MM.1S (cell line): Measurements from ENCODE around the gene TMEM204.

ENCODE experiments used
- DNase-seq: peaks from one replicate; pipeline ENCODE4 v3.0.0-alpha.2; 2015
- H2AFZ ChIP-seq: fragments of 300-600 bp; sonication (generic); 2 replicates; pipeline ENCODE4 v1.6.0; 2016; ENCODE audit warnings: antibody characterized with exemption, low read length
- H3F3A ChIP-seq: fragments of 300-600 bp; sonication (generic); 2 replicates; pipeline ENCODE4 v1.6.1; 2016; ENCODE audit warnings: mild to moderate bottlenecking, antibody characterized with exemption, low read length, moderate library complexity, mixed read lengths; ENCODE audit not compliant: insufficient read depth
- H3K27ac ChIP-seq: fragments of 300-600 bp; sonication (generic); 2 replicates; pipeline ENCODE4 v1.5.1; 2016; ENCODE audit warnings: mild to moderate bottlenecking, low read length
- H3K27me3 ChIP-seq: fragments of 300-600 bp; sonication (generic); replicated peaks from 2 replicates; pipeline ENCODE4 v1.6.0; 2016; ENCODE audit warnings: low read length; ENCODE audit not compliant: insufficient read depth
- H3K36me3 ChIP-seq: fragments of 300-600 bp; sonication (generic); replicated peaks from 2 replicates; pipeline ENCODE4 v1.6.1; 2016; ENCODE audit warnings: mild to moderate bottlenecking, low read length, mixed read lengths; ENCODE audit not compliant: insufficient read depth
- H3K4me1 ChIP-seq: fragments of 300-600 bp; sonication (generic); 2 replicates; pipeline ENCODE4 v1.6.1; 2016; ENCODE audit warnings: low read length, mixed read lengths
- H3K4me2 ChIP-seq: fragments of 300-600 bp; sonication (generic); 2 replicates; pipeline ENCODE4 v1.6.0; 2016; ENCODE audit warnings: low read depth, low read length
- H3K4me3 ChIP-seq: fragments of 300-600 bp; sonication (generic); 2 replicates; pipeline ENCODE4 v1.5.1; 2016; ENCODE audit warnings: low read length, mixed read lengths
- H3K79me2 ChIP-seq: fragments of 300-600 bp; sonication (generic); 2 replicates; pipeline ENCODE4 v1.6.1; 2016; ENCODE audit warnings: mixed run types, low read length, mixed read lengths
- H3K9ac ChIP-seq: fragments of 300-600 bp; sonication (generic); 2 replicates; pipeline ENCODE4 v1.6.1; 2016; ENCODE audit warnings: low read length, mixed read lengths
- H3K9me2 ChIP-seq: fragments of 300-600 bp; sonication (generic); replicated peaks from 2 replicates; pipeline ENCODE4 v1.6.1; 2016; ENCODE audit warnings: mild to moderate bottlenecking, low read length, mixed read lengths; ENCODE audit not compliant: insufficient read depth
- H3K9me3 ChIP-seq: fragments of 300-600 bp; sonication (generic); replicated peaks from 2 replicates; pipeline ENCODE4 v1.6.1; 2016; ENCODE audit warnings: mild to moderate bottlenecking, low read length, mixed read lengths; ENCODE audit not compliant: insufficient read depth
- H4K20me1 ChIP-seq: fragments of 300-600 bp; sonication (generic); 2 replicates; pipeline ENCODE4 v1.6.1; 2016; ENCODE audit warnings: mild to moderate bottlenecking, low read length, moderate library complexity, mixed read lengths; ENCODE audit not compliant: insufficient read depth
- EZH2 ChIP-seq: fragments of 300-600 bp; sonication (generic); optimal IDR thresholded peaks from 2 replicates; pipeline ENCODE3; 2017; ENCODE audit warnings: low read depth, mild to moderate bottlenecking, antibody characterized with exemption, low read length, mixed read lengths
- EZH2phosphoT487 ChIP-seq: fragments of 300-600 bp; sonication (generic); IDR thresholded peaks from 2 replicates; pipeline ENCODE4 v1.6.1; 2018; ENCODE audit warnings: antibody characterized with exemption, low read length
- TF ChIP-seq, protein P1 (sequence below): fragments of 300-600 bp; sonication (generic); IDR thresholded peaks from 2 replicates; pipeline ENCODE4 v1.5.1; 2016; ENCODE audit warnings: antibody characterized with exemption, low read length, mixed read lengths

Gene TMEM204

DNA sequence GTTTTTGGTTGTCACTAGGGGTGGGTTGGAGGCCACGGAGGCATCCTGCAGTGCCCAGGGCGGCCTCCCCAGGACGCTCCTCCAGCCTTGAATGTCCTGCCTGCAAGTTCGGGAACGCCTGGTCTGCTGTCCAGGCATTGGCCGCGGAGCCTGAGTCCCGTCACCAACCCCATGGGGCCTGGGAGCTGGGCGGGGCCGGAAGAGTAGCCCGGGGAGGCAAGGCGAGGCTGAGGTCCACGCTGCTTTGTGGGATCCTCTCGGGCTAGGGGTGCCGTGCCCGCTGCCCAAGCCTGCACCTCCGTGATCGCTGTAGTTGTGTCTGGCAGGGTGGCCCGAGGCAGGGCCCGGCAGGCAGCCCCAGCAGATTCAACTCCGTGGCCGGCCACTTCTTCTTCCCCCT is 27.6 kb upstream of the TMEM204 start:
- TF ChIP-seq, protein P1, sequence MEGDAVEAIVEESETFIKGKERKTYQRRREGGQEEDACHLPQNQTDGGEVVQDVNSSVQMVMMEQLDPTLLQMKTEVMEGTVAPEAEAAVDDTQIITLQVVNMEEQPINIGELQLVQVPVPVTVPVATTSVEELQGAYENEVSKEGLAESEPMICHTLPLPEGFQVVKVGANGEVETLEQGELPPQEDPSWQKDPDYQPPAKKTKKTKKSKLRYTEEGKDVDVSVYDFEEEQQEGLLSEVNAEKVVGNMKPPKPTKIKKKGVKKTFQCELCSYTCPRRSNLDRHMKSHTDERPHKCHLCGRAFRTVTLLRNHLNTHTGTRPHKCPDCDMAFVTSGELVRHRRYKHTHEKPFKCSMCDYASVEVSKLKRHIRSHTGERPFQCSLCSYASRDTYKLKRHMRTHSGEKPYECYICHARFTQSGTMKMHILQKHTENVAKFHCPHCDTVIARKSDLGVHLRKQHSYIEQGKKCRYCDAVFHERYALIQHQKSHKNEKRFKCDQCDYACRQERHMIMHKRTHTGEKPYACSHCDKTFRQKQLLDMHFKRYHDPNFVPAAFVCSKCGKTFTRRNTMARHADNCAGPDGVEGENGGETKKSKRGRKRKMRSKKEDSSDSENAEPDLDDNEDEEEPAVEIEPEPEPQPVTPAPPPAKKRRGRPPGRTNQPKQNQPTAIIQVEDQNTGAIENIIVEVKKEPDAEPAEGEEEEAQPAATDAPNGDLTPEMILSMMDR = no peak
- TF ChIP-seq EZH2phosphoT487 = no peak
- TF ChIP-seq EZH2 = no peak
- no peaks in the 10 kb centered on the region for H3K9me2 ChIP-seq
- H3K36me3 ChIP-seq = peaks cover 2% of the 10 kb centered on the region
- H3F3A ChIP-seq = no peaks in the 10 kb centered on the region
- H4K20me1 ChIP-seq = no peaks in the 10 kb centered on the region
- no peak overlapping the region for H2AFZ ChIP-seq
- no peak overlapping the region for H3K27ac ChIP-seq
- H3K4me2 ChIP-seq = no peak overlapping the region
- H3K4me3 ChIP-seq = no peak overlapping the region
- H3K79me2 ChIP-seq = no peaks in the 10 kb centered on the region
- H3K9ac ChIP-seq = no peak overlapping the region
- H3K4me1 ChIP-seq = no peaks in the 10 kb centered on the region
- H3K9me3 ChIP-seq = no peaks in the 10 kb centered on the region
- no peaks in the 10 kb centered on the region for H3K27me3 ChIP-seq
- no peak for DNase-seq

DNA sequence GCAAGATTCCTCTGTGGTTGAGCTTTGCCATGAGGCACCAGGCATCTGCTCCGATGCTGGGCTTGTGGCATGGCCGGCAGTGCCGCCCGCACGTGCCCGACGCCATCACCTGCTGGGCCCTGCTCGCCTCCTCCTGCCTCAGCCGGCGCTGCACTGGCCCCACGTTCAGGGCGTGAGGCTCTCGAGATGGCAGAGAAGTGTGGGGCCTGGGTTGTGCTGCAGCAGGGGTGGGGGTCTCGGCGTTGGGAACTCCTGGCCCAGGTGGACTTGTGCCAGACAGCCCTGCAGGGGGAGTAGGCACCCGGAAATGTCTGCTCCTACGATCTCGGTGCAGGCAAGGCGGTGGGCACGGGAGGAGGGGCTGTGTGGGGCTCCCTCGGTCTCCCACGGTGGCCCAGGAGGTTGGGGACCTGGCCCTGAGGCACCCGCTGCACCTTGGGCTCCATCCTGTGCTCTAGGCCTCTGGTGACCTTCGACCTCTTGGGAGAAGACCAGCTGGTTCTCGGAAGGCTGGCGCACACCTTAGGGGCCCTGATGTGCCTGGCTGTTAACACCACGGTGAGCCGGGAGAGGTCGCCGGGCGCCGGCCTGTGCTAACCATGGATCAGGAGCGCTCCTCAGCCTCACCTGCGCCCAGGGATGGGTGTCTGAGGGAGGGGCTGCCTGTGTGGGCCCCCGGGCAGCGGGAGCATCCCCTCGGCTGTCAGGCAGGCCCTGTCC is 26.8 kb upstream of the TMEM204 start:
- no peaks in the 10 kb centered on the region for H3K9me2 ChIP-seq
- no peaks in the 10 kb centered on the region for H3K9me3 ChIP-seq
- no peak for TF ChIP-seq EZH2phosphoT487
- TF ChIP-seq, protein P1 = no peak
- no peak for TF ChIP-seq EZH2
- no peaks in the 10 kb centered on the region for H3K4me1 ChIP-seq
- DNase-seq = no peak
- H3K36me3 ChIP-seq = peaks cover 2% of the 10 kb centered on the region
- no peaks in the 10 kb centered on the region for H4K20me1 ChIP-seq
- H3K79me2 ChIP-seq = no peaks in the 10 kb centered on the region
- H2AFZ ChIP-seq = no peak overlapping the region
- no peak overlapping the region for H3K4me3 ChIP-seq
- no peak overlapping the region for H3K4me2 ChIP-seq
- H3F3A ChIP-seq = no peaks in the 10 kb centered on the region
- no peaks in the 10 kb centered on the region for H3K27me3 ChIP-seq
- H3K27ac ChIP-seq = no peak overlapping the region
- no peak overlapping the region for H3K9ac ChIP-seq

DNA sequence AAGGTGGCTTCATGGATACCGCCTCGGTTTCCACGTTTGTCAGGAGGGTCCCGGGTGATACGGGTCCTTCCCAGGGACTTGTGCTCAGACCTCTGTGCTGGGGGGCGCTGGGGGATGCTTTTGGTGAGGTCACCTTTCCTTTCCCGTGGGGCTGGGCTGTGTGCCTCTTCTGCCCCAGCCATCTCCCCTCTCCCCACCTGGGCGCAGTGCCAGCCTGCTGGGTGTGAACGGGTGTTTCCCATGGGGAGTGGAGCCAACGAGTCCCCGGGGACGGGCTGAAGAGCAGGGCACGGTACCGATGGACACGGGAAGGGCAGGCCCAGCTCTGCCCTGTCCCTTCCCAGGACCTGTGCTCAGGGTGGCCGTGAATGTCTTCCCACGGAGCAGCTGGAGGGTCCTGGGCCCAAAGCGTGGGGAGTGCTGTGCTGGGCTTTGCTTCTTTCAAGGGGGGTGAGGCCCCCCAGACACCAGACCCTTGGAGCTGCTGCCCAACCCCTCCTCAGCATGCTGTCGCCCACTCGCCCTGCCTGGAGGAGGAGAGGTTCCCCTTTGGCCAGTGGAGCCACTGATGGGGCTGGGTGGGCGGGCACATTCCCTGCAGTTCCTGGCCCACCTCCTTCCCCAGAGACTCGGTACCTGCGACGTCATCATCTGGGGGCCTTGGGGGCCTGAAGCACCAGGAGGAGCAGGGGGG is 24.8 kb upstream of the TMEM204 start:
- no peak overlapping the region for H3K9ac ChIP-seq

More for the DNA sequence above, 24.8 kb upstream of the TMEM204 start:
- no peaks in the 10 kb centered on the region for H3K79me2 ChIP-seq
- H3F3A ChIP-seq = no peaks in the 10 kb centered on the region
- H3K4me3 ChIP-seq = no peak overlapping the region
- no peaks in the 10 kb centered on the region for H3K4me1 ChIP-seq
- H3K27me3 ChIP-seq = no peaks in the 10 kb centered on the region
- H3K27ac ChIP-seq = no peak overlapping the region
- no peaks in the 10 kb centered on the region for H4K20me1 ChIP-seq
- no peaks in the 10 kb centered on the region for H3K9me2 ChIP-seq
- TF ChIP-seq EZH2 (no peak), EZH2phosphoT487 (no peak)
- TF ChIP-seq, protein P1 = no peak
- no peak for DNase-seq
- no peaks in the 10 kb centered on the region for H3K9me3 ChIP-seq
- no peak overlapping the region for H3K4me2 ChIP-seq
- no peaks in the 10 kb centered on the region for H3K36me3 ChIP-seq
- no peak overlapping the region for H2AFZ ChIP-seq
